IMR-90 (cell line): ENCODE results near the gene CDK5. TPM values are rescaled to one million over a fixed set of nuclear protein-coding genes. Genes with fewer than 3 reads are reported as not detected.

Experiments used
- ATAC-seq: fragments of 200-7000 bp; cut with Tn5 transposase; 2 replicates; pipeline ENCODE4 v1.9.1; 2020; ENCODE audit warnings: low read depth, mild to moderate bottlenecking, moderate library complexity
- BruUV-seq: library from RNA; stranded (reverse); fragments of 400-500 nt; replicated peaks from 2 replicates; lab custom pipeline; 2021; lab: Mats Ljungman, UMichigan
- CTCF ChIA-PET: fragments of 300-600 bp; formaldehyde crosslinking; extraction: SDS; loops from one replicate; lab custom pipeline; 2021; ENCODE audit warnings: antibody characterized with exemption; lab: Yijun Ruan, JAX
- POLR2A ChIA-PET: fragments of 300-600 bp; sonication (Branson Sonifier 250); formaldehyde crosslinking; loops from one replicate; lab custom pipeline; 2022; ENCODE audit warnings: antibody characterized with exemption; ENCODE audit not compliant: unreplicated experiment; lab: Charles Lee
- DNase-seq: peaks from one replicate; pipeline ENCODE4 v3.0.0; 2013
- H2AFZ ChIP-seq: replicated peaks from 2 replicates; pipeline ENCODE3; 2013; ENCODE audit warnings: low read length, mild to moderate bottlenecking; ENCODE audit not compliant: poor library complexity
- H2AK5ac ChIP-seq: 2 replicates; pipeline ENCODE4 v1.6.1; 2013; ENCODE audit warnings: low read depth, low read length, inconsistent platforms
- H2AK9ac ChIP-seq: replicated peaks from 2 replicates; pipeline ENCODE3; 2013; ENCODE audit warnings: mild to moderate bottlenecking, low read depth, low read length, moderate library complexity; ENCODE audit not compliant: poor library complexity
- H2BK120ac ChIP-seq: 2 replicates; pipeline ENCODE4 v1.6.1; 2013; ENCODE audit warnings: low read depth, low read length, inconsistent platforms
- H2BK15ac ChIP-seq: 3 replicates; pipeline ENCODE4 v1.6.1; 2013; ENCODE audit warnings: low read depth, low read length, inconsistent platforms
- H2BK20ac ChIP-seq: 2 replicates; pipeline ENCODE4 v1.6.1; 2013; ENCODE audit warnings: low read depth, mild to moderate bottlenecking, inconsistent platforms, low read length, moderate library complexity
- H2BK5ac ChIP-seq: 2 replicates; pipeline ENCODE4 v1.6.1; 2013; ENCODE audit warnings: mild to moderate bottlenecking, low read depth, low read length, inconsistent platforms; ENCODE audit not compliant: poor library complexity, severe bottlenecking
- H3K14ac ChIP-seq: replicated peaks from 2 replicates; pipeline ENCODE4 v1.6.1; 2013; ENCODE audit warnings: low read depth, low read length, inconsistent platforms
- H3K18ac ChIP-seq: 2 replicates; pipeline ENCODE4 v1.6.1; 2013; ENCODE audit warnings: low read depth, low read length, control low read depth
- H3K23ac ChIP-seq: 2 replicates; pipeline ENCODE4 v1.6.1; 2013; ENCODE audit warnings: low read depth, low read length, inconsistent platforms
- H3K27ac ChIP-seq: 2 replicates; pipeline ENCODE4 v1.5.1; 2013; ENCODE audit warnings: mild to moderate bottlenecking, control low read depth, low read length; ENCODE audit not compliant: insufficient read depth
- H3K27me3 ChIP-seq: 2 replicates; pipeline ENCODE4 v1.6.1; 2013; ENCODE audit warnings: low read length; ENCODE audit not compliant: control insufficient read depth, insufficient read depth
- H3K36me3 ChIP-seq: 2 replicates; pipeline ENCODE4 v1.6.1; 2013; ENCODE audit warnings: low read length, mixed read lengths; ENCODE audit not compliant: control insufficient read depth, insufficient read depth
- H3K4ac ChIP-seq: 2 replicates; pipeline ENCODE4 v1.6.1; 2013; ENCODE audit warnings: low read depth, low read length, inconsistent platforms
- H3K4me1 ChIP-seq: 2 replicates; pipeline ENCODE4 v1.6.1; 2013; ENCODE audit warnings: low read length, mixed read lengths; ENCODE audit not compliant: control insufficient read depth, insufficient read depth
- H3K4me2 ChIP-seq: 2 replicates; pipeline ENCODE4 v1.6.1; 2013; ENCODE audit warnings: low read depth, mild to moderate bottlenecking, control low read depth, low read length, moderate library complexity
- H3K4me3 ChIP-seq: 2 replicates; pipeline ENCODE4 v1.5.1; 2013; ENCODE audit warnings: low read depth, mild to moderate bottlenecking, control low read depth, low read length, moderate library complexity; ENCODE audit not compliant: insufficient read depth
- H3K56ac ChIP-seq: 2 replicates; pipeline ENCODE4 v1.6.1; 2013; ENCODE audit warnings: low read length, inconsistent platforms; ENCODE audit not compliant: insufficient read depth; ENCODE audit errors: extremely low read depth
- H3K79me1 ChIP-seq, 2 experiments: 2 replicates each; pipeline ENCODE4 v1.6.1; 2013; ENCODE audit warnings: low read length in 2 of 2, inconsistent platforms in 1 of 2, low read depth in 1 of 2
- H3K9ac ChIP-seq: 2 replicates; pipeline ENCODE4 v1.6.1; 2013; ENCODE audit warnings: low read depth, low read length, control low read depth
- H3K9me1 ChIP-seq: 2 replicates; pipeline ENCODE4 v1.6.1; 2013; ENCODE audit warnings: low read length, inconsistent platforms; ENCODE audit not compliant: insufficient read depth
- H3K9me3 ChIP-seq: 2 replicates; pipeline ENCODE4 v1.6.1; 2013; ENCODE audit warnings: low read length; ENCODE audit not compliant: control insufficient read depth, insufficient read depth
- H4K20me1 ChIP-seq: 2 replicates; pipeline ENCODE4 v1.6.1; 2013; ENCODE audit warnings: low read length, inconsistent platforms; ENCODE audit not compliant: insufficient read depth
- H4K5ac ChIP-seq: 2 replicates; pipeline ENCODE4 v1.6.1; 2013; ENCODE audit warnings: mild to moderate bottlenecking, low read depth, low read length, control low read depth
- H4K8ac ChIP-seq, 2 experiments: 2 replicates each; pipeline ENCODE4 v1.6.1; 2013; ENCODE audit warnings: low read depth in 2 of 2, low read length in 2 of 2, control low read depth in 1 of 2, inconsistent platforms in 1 of 2
- H4K91ac ChIP-seq: 2 replicates; pipeline ENCODE4 v1.6.1; 2013; ENCODE audit warnings: low read depth, low read length, inconsistent platforms; ENCODE audit not compliant: insufficient read depth
- CHD1 ChIP-seq: IDR thresholded peaks from 2 replicates; pipeline ENCODE4 v1.6.1; 2012; ENCODE audit warnings: low read depth, low read length, improper control_type of control experiment
- FOS ChIP-seq: fragments of 150-350 bp; IDR thresholded peaks from 2 replicates; pipeline ENCODE4 v1.6.1; 2016; ENCODE audit warnings: low read depth, low read length
- RFX5 ChIP-seq: IDR thresholded peaks from 2 replicates; pipeline ENCODE4 v1.8.0; 2012; ENCODE audit warnings: low read depth, mild to moderate bottlenecking, low read length, moderate library complexity
- WGBS, 2 experiments: methylation state at CpG; one replicate each; pipeline versions ENCODE4 v1.1.5 to v1.1.7; 2013; ENCODE audit warnings: missing lambda C conversion rate in 2 of 2; ENCODE audit not compliant: insufficient read length in 1 of 2; ENCODE audit errors: extremely low coverage in 2 of 2; 5-methylcytosine and 5-hydroxymethylcytosine counted together
- dilution Hi-C: fragments of 300-500 bp; cut with HindIII; formaldehyde crosslinking; loops from one replicate; pipeline ENCODE4 v1.14.3; 2018; ENCODE audit warnings: low sequenced_read_pairs; ENCODE audit not compliant: unreplicated experiment
- in situ Hi-C: fragments of 300-500 bp; cut with MboI; formaldehyde crosslinking; loops from 3 replicates; pipeline ENCODE4 v1.14.3; 2019; ENCODE audit warnings: low sequenced_read_pairs, inconsistent platforms, mixed read lengths
- intact Hi-C: fragments of 100-400 bp; cut with micrococcal nuclease; formaldehyde crosslinking; loops from 2 replicates; pipeline ENCODE4 v1.10.0; 2022
- polyA plus RNA-seq, 3 experiments: library from polyadenylated mRNA; depleted of rRNA; stranded (reverse); fragments of >200 nt; gene quantifications; 2 replicates each; pipeline ENCODE4 v1.2.3, GENCODE V29; 2012; ENCODE audit warnings: low replicate concordance in 1 of 3
- total RNA-seq: library from RNA; depleted of rRNA; stranded (reverse); fragments of >200 nt; gene quantifications from 2 replicates; pipeline ENCODE4 v1.2.3, GENCODE V29; 2012
- TF ChIP-seq, protein P1 (sequence below): fragments of 150-350 bp; IDR thresholded peaks from 2 replicates; pipeline ENCODE4 v1.6.1; 2017; ENCODE audit warnings: mild to moderate bottlenecking, antibody characterized with exemption, low read length, low read depth

The CDK5 gene
- total and polyA plus RNA-seq, 2 of the 4 experiments (the other 2 are of a cell fraction) = 22.4 to 34.8 TPM

- Histone ChIP-seq H3K27me3 (no peaks in the 10 kb centered on the region), H3K4me3 (no peak overlapping the region), H3K4me1 (peaks cover 21% of the 10 kb centered on the region), H4K8ac (no peak overlapping the region), H2BK20ac (no peak overlapping the region), H2BK120ac (no peak overlapping the region), H2BK5ac (no peak overlapping the region), H3K4ac (no peak overlapping the region), H3K56ac (no peak overlapping the region), H2BK15ac (no peak overlapping the region), H3K9me1 (no peaks in the 10 kb centered on the region), H2AFZ (no peak overlapping the region), H2AK5ac (no peak overlapping the region), H4K20me1 (peaks cover 22% of the 10 kb centered on the region), H3K79me1 (peaks cover 16 to 70% of the 10 kb centered on the region in 2 experiments; a peak in 3 of 4 replicates), H4K5ac (no peak overlapping the region), H3K18ac (no peak overlapping the region), H3K36me3 (peaks cover 46% of the 10 kb centered on the region), H3K14ac (no peak overlapping the region), H3K9ac (no peak overlapping the region), H3K9me3 (no peaks in the 10 kb centered on the region), H3K4me2 (no peak overlapping the region), H4K91ac (no peak overlapping the region), H3K27ac (no peak overlapping the region), H3K23ac (no peak overlapping the region), H2AK9ac (peak overlapping the region; percentile 56)
- ChIA-PET CTCF (no interaction called here), POLR2A (interaction anchor here (0.6 kb wide), 1 partner anchor 16 kb away, joined by 5 read pairs; no protein-coding TSS in a partner anchor)
- no TSS peak for BruUV-seq
- 20% methylated on average over 1 of the region's 10 CpGs; no CpG with 5 or more reads in 1 of the 2 experiments for WGBS, 2 experiments
- ATAC-seq = no peak
- dilution Hi-C loops (no loop called here), in situ Hi-C loops (no loop called here), intact Hi-C loops (no loop called here)
- DNase-seq = no peak
- no peak for TF ChIP-seq CHD1
- TF ChIP-seq, protein P1, sequence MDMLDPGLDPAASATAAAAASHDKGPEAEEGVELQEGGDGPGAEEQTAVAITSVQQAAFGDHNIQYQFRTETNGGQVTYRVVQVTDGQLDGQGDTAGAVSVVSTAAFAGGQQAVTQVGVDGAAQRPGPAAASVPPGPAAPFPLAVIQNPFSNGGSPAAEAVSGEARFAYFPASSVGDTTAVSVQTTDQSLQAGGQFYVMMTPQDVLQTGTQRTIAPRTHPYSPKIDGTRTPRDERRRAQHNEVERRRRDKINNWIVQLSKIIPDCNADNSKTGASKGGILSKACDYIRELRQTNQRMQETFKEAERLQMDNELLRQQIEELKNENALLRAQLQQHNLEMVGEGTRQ = no peak
- no peak for TF ChIP-seq FOS
- TF ChIP-seq RFX5 = no peak
Observed at GRCh38 chr7:151077705-151078232, 20.1 kb upstream of the CDK5 start.
